Hippocampal formation (tissue), 2 donors: Measurements from ENCODE around the gene MTMR8.
"Not testable (repeated sequence)": the region's sequence is repeated elsewhere in the genome, so short reads cannot be mapped to it uniquely, and the experiment has no call there.

ENCODE experiments used
- DNase-seq, 2 donors: peaks; one replicate each; lab custom pipeline; 2025; lab: John Stamatoyannopoulos, UW

MTMR8 gene

GRCh38 chrX:64394874-64395567 is at the start of gene MTMR8:
Gene MTMR8 (minus strand): TSS chrX:64395452. CDS start chrX:64395363, 89 bp downstream.
- peak in 1 of 2 donors; percentile 25 for DNase-seq

GRCh38 chrX:64439551-64439950 is 44.3 kb upstream of the MTMR8 start:
- no peak for DNase-seq

GRCh38 chrX:64437665-64438064 is 42.4 kb upstream of the MTMR8 start:
- no peak for DNase-seq

- DNase-seq, result no peak
Measured at GRCh38 chrX:64437218-64437617, 42.0 kb upstream of the MTMR8 start.

GRCh38 chrX:64428371-64428770 is 33.1 kb upstream of the MTMR8 start:
- no peak for DNase-seq

- no peak for DNase-seq
Measured at GRCh38 chrX:64427787-64428186, 32.5 kb upstream of the MTMR8 start.

GRCh38 chrX:64427281-64427680 is 32.0 kb upstream of the MTMR8 start:
- no peak for DNase-seq

- not testable (repeated sequence) for DNase-seq
Measured at GRCh38 chrX:64409730-64410129, 14.5 kb upstream of the MTMR8 start.

- no peak for DNase-seq
Measured at GRCh38 chrX:64398088-64398487, 2.8 kb upstream of the MTMR8 start.

GRCh38 chrX:64395568-64395929 is 297 bp upstream of the MTMR8 start:
- DNase-seq, result no peak

GRCh38 chrX:64394059-64394873 is 986 bp downstream of the MTMR8 start:
- DNase-seq, result no peak

GRCh38 chrX:64389489-64389888 is 5.8 kb downstream of the MTMR8 start:
- no peak for DNase-seq

GRCh38 chrX:64380789-64381188 is 14.5 kb downstream of the MTMR8 start:
- not testable (repeated sequence) for DNase-seq

GRCh38 chrX:64379924-64380323 is 15.3 kb downstream of the MTMR8 start:
- no peak for DNase-seq

- no peak for DNase-seq
Measured at GRCh38 chrX:64377753-64378152, 17.5 kb downstream of the MTMR8 start.

- no peak for DNase-seq
Measured at GRCh38 chrX:64352081-64352480, 43.2 kb downstream of the MTMR8 start.

GRCh38 chrX:64350521-64350920 is 44.7 kb downstream of the MTMR8 start:
- no peak for DNase-seq

GRCh38 chrX:64350047-64350446 is 45.2 kb downstream of the MTMR8 start:
- DNase-seq, result no peak

- DNase-seq, result no peak
Measured at GRCh38 chrX:64342811-64343210, 52.4 kb downstream of the MTMR8 start.

GRCh38 chrX:64338296-64338695 is 57.0 kb downstream of the MTMR8 start:
- DNase-seq, result no peak

GRCh38 chrX:64334467-64334866 is 60.8 kb downstream of the MTMR8 start:
- no peak for DNase-seq

- DNase-seq, result no peak
Measured at GRCh38 chrX:64330284-64330683, 65.0 kb downstream of the MTMR8 start.

GRCh38 chrX:64321507-64321906 is 73.7 kb downstream of the MTMR8 start:
- DNase-seq, result no peak
